DOHH2 (cell line): ENCODE data around the gene PDIK1L.

ENCODE experiments used
- H3F3A ChIP-seq: fragments of 200-600 bp; sonication (generic), shearing (Covaris generic); 2 replicates; pipeline ENCODE4 v1.6.0; 2016; ENCODE audit warnings: antibody characterized with exemption, mild to moderate bottlenecking; ENCODE audit not compliant: control insufficient read depth, insufficient read depth
- H3K27ac ChIP-seq: fragments of 200-600 bp; sonication (generic); 2 replicates; pipeline ENCODE4 v1.5.1; 2014; ENCODE audit warnings: low read depth, mild to moderate bottlenecking, low read length, moderate library complexity
- H3K27me3 ChIP-seq: fragments of 200-600 bp; sonication (generic); 2 replicates; pipeline ENCODE4 v1.6.1; 2014; ENCODE audit warnings: mild to moderate bottlenecking, low read length, mixed read lengths; ENCODE audit not compliant: control insufficient read depth
- H3K36me3 ChIP-seq: fragments of 200-600 bp; sonication (generic); 2 replicates; pipeline ENCODE4 v1.6.1; 2014; ENCODE audit warnings: mild to moderate bottlenecking, low read length, moderate library complexity, mixed read lengths; ENCODE audit not compliant: control insufficient read depth
- H3K4me1 ChIP-seq: fragments of 200-600 bp; sonication (generic); 2 replicates; pipeline ENCODE4 v1.6.1; 2014; ENCODE audit warnings: mild to moderate bottlenecking, low read length, mixed read lengths; ENCODE audit not compliant: control insufficient read depth
- H3K4me2 ChIP-seq: fragments of 200-600 bp; sonication (generic); 2 replicates; pipeline ENCODE4 v1.6.0; 2014; ENCODE audit warnings: mild to moderate bottlenecking, low read length, moderate library complexity
- H3K4me3 ChIP-seq: fragments of 200-600 bp; sonication (generic); 2 replicates; pipeline ENCODE4 v1.5.1; 2014; ENCODE audit warnings: mild to moderate bottlenecking, low read length, mixed read lengths
- H3K79me2 ChIP-seq: fragments of 200-600 bp; sonication (generic); 2 replicates; pipeline ENCODE4 v1.6.1; 2014; ENCODE audit warnings: mild to moderate bottlenecking, low read length, mixed read lengths; ENCODE audit not compliant: control insufficient read depth
- H3K9me2 ChIP-seq: fragments of 200-600 bp; sonication (generic); replicated peaks from 2 replicates; pipeline ENCODE4 v1.6.1; 2014; ENCODE audit warnings: mild to moderate bottlenecking, low read length, mixed read lengths; ENCODE audit not compliant: control insufficient read depth
- H3K9me3 ChIP-seq: fragments of 200-600 bp; sonication (generic); 2 replicates; pipeline ENCODE4 v1.6.1; 2014; ENCODE audit warnings: antibody characterized with exemption, low read length, mixed read lengths; ENCODE audit not compliant: control insufficient read depth, insufficient read depth
- H4K20me1 ChIP-seq: fragments of 200-600 bp; sonication (generic); 2 replicates; pipeline ENCODE4 v1.6.0; 2014; ENCODE audit warnings: low read depth, mild to moderate bottlenecking, antibody characterized with exemption, low read length, moderate library complexity; ENCODE audit not compliant: control insufficient read depth, insufficient read depth
- CTCF ChIP-seq: fragments of 200-600 bp; sonication (generic); IDR thresholded peaks from one replicate; pipeline ENCODE4 v1.5.1; 2014; ENCODE audit warnings: antibody characterized with exemption, mild to moderate bottlenecking, low read depth, low read length; ENCODE audit not compliant: poor library complexity, severe bottlenecking
- EZH2phosphoT487 ChIP-seq: fragments of 200-600 bp; sonication (generic); IDR thresholded peaks from 2 replicates; pipeline ENCODE4 v1.6.1; 2017; ENCODE audit warnings: borderline replicate concordance, mild to moderate bottlenecking, antibody characterized with exemption, low read length, moderate library complexity, mixed read lengths

PDIK1L gene

GRCh38 chr1:26082020-26082350 lies 29.6 kb upstream of the PDIK1L start:
- H3K79me2 ChIP-seq = no peaks in the 10 kb centered on the region
- no peaks in the 10 kb centered on the region for H3K9me3 ChIP-seq
- no peaks in the 10 kb centered on the region for H4K20me1 ChIP-seq
- no peak overlapping the region for H3K27ac ChIP-seq
- no peaks in the 10 kb centered on the region for H3K9me2 ChIP-seq
- no peaks in the 10 kb centered on the region for H3K36me3 ChIP-seq
- no peak for TF ChIP-seq EZH2phosphoT487
- no peak for TF ChIP-seq CTCF
- H3K4me1 ChIP-seq = no peaks in the 10 kb centered on the region
- H3K27me3 ChIP-seq = peaks cover 25% of the 10 kb centered on the region
- H3K4me3 ChIP-seq = no peak overlapping the region
- no peaks in the 10 kb centered on the region for H3F3A ChIP-seq
- no peak overlapping the region for H3K4me2 ChIP-seq

GRCh38 chr1:26083208-26083607 lies 28.4 kb upstream of the PDIK1L start:
- Histone ChIP-seq H4K20me1 (no peaks in the 10 kb centered on the region), H3K9me2 (no peaks in the 10 kb centered on the region), H3K9me3 (no peaks in the 10 kb centered on the region), H3K36me3 (no peaks in the 10 kb centered on the region), H3K4me3 (no peak overlapping the region), H3K27me3 (peaks cover 20% of the 10 kb centered on the region; the same call in 1 of the 2 replicates), H3K27ac (no peak overlapping the region), H3F3A (no peaks in the 10 kb centered on the region), H3K79me2 (no peaks in the 10 kb centered on the region), H3K4me2 (no peak overlapping the region), H3K4me1 (no peaks in the 10 kb centered on the region)
- no peak for TF ChIP-seq CTCF
- TF ChIP-seq EZH2phosphoT487 = no peak

GRCh38 chr1:26084091-26084561 lies 27.5 kb upstream of the PDIK1L start:
- H3F3A ChIP-seq = no peaks in the 10 kb centered on the region
- H3K4me2 ChIP-seq = no peak overlapping the region
- TF ChIP-seq EZH2phosphoT487 (no peak), CTCF (no peak)

GRCh38 chr1:26084844-26085243 lies 26.8 kb upstream of the PDIK1L start:
- no peaks in the 10 kb centered on the region for H3K79me2 ChIP-seq
- H3K9me2 ChIP-seq = no peaks in the 10 kb centered on the region
- peaks cover 11% of the 10 kb centered on the region; the same call in 1 of the 2 replicates for H3K27me3 ChIP-seq
- no peaks in the 10 kb centered on the region for H3F3A ChIP-seq
- no peaks in the 10 kb centered on the region for H3K9me3 ChIP-seq
- no peak overlapping the region for H3K27ac ChIP-seq
- no peak overlapping the region for H3K4me2 ChIP-seq
- H3K4me3 ChIP-seq = no peak overlapping the region
- H3K4me1 ChIP-seq = no peaks in the 10 kb centered on the region
- no peaks in the 10 kb centered on the region for H3K36me3 ChIP-seq
- no peaks in the 10 kb centered on the region for H4K20me1 ChIP-seq
- no peak for TF ChIP-seq CTCF
- no peak for TF ChIP-seq EZH2phosphoT487

More at GRCh38 chr1:26084091-26084561, 27.5 kb upstream of the PDIK1L start:
- Histone ChIP-seq H3K79me2 (no peaks in the 10 kb centered on the region), H3K9me2 (no peaks in the 10 kb centered on the region), H3K36me3 (no peaks in the 10 kb centered on the region), H3K27me3 (peaks cover 11% of the 10 kb centered on the region; the same call in 1 of the 2 replicates), H4K20me1 (no peaks in the 10 kb centered on the region), H3K4me3 (no peak overlapping the region), H3K27ac (no peak overlapping the region), H3K9me3 (no peaks in the 10 kb centered on the region), H3K4me1 (no peaks in the 10 kb centered on the region)
